Prostate gland (tissue), 2 donors: ENCODE measurements around the gene DRG2.

Experiments
- POLR2A ChIP-seq: fragments of 450-650 bp; IDR thresholded peaks from one replicate; pipeline ENCODE4 v1.6.1; 2016; ENCODE audit warnings: antibody characterized with exemption, mild to moderate bottlenecking
- POLR2AphosphoS5 ChIP-seq: sonication (generic); formaldehyde crosslinking; IDR thresholded peaks from one replicate; pipeline ENCODE4 v1.6.1; 2017; ENCODE audit warnings: antibody characterized with exemption
- TF ChIP-seq, protein P1 (sequence below), 4 experiments: fragments of 200-600 bp in 2 of 4; fragments of 450-650 bp in 2 of 4; sonication (generic) in 2 of 4; IDR thresholded peaks; 1 replicate in 3 of 4; 2 replicates in 1 of 4; pipeline ENCODE4 v1.5.1; 2016 to 2019; ENCODE audit warnings: antibody characterized with exemption in 4 of 4, mild to moderate bottlenecking in 2 of 4, moderate library complexity in 2 of 4

DNA sequence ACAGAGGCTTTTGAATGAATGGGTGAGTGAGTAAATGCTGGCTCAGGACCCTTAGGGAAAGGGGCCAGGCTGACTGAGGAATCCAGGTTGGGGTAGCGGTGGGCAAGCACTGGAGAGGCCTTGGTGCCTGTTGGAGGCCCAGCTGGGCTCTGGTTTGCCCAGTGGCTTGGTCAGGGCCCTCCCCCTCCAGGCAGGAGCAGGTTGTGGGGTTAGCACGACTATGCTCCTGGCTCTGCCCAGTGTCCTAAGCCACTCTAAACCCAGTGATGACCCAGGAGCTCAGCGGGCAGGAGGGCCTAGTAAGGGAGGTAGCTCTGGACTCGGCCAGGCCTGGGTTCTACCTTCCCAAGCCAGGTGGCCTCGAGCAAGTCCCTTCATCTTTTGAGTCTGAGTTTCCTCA is 28.3 kb downstream of the DRG2 start:
- TF ChIP-seq, protein P1, sequence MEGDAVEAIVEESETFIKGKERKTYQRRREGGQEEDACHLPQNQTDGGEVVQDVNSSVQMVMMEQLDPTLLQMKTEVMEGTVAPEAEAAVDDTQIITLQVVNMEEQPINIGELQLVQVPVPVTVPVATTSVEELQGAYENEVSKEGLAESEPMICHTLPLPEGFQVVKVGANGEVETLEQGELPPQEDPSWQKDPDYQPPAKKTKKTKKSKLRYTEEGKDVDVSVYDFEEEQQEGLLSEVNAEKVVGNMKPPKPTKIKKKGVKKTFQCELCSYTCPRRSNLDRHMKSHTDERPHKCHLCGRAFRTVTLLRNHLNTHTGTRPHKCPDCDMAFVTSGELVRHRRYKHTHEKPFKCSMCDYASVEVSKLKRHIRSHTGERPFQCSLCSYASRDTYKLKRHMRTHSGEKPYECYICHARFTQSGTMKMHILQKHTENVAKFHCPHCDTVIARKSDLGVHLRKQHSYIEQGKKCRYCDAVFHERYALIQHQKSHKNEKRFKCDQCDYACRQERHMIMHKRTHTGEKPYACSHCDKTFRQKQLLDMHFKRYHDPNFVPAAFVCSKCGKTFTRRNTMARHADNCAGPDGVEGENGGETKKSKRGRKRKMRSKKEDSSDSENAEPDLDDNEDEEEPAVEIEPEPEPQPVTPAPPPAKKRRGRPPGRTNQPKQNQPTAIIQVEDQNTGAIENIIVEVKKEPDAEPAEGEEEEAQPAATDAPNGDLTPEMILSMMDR (IDR thresholded peaks at IDR 0.05): no peak
- no peak for TF ChIP-seq POLR2AphosphoS5
- TF ChIP-seq POLR2A: no peak
